HG02571 (cell line): ENCODE measurements around the gene LZTFL1.
"Not testable (repeated sequence)": the region's sequence is repeated elsewhere in the genome, so short reads cannot be mapped to it uniquely, and the experiment has no call there.

Experiments
- ATAC-seq: cut with Tn5 transposase; IDR thresholded peaks from one replicate; pipeline ENCODE4 v1.9.1; 2021; ENCODE audit warnings: mild to moderate bottlenecking, moderate library complexity; ENCODE audit not compliant: unreplicated experiment

Gene LZTFL1

DNA sequence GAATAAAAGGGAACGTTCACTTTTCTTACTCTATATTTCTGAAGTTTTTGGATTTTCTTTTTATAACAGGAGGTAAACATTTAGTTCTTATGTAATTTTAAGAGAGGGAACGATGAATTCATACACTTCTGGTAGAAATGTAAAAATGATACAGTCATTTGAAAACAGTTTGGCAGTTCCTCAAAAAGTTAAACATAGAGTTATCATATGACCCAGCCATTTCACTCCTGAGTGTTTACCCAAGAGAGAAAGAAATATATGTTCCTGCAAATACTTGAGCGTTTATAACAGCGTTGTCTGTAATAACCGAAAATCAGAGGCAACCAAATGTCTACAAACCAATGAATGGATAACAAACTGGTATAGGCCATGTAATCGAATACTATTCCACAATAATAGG is 23.6 kb upstream of the LZTFL1 start:
- no peak for ATAC-seq

DNA sequence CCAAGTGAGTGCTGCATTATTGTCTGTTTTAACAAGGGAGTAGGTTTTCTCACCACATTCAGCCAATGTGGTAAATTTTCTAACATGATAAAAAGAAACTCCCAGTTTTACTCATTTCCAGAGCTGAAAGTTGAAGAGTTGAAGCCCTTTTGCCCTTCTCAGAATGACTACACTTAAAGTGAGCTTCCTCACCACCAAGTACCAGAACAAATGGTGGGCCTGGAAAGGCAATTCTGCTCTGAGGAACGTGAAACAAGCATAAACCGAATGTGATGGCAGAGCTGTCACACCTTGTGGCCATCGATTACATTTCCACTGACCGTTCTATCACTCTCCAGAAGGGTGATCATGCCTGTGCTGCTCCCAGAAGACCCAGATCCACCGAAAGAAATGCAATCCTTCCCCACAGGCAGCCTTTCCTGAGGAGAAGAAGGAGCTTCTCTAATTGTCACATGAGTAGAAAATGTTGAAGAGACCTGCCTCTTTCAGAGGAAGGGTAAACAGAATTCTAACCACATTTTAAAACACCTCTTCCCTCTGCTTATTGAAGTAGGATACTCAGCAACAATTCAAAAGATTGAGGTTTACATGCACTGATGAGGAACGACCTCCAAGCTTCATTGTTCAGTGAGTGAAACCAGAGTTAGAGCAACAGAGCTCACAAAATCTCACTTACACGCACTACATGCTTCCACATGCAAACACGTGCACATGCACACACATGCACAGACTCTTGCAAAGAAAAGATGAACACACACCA is 23.0 kb upstream of the LZTFL1 start:
- ATAC-seq: peak; percentile 56

DNA sequence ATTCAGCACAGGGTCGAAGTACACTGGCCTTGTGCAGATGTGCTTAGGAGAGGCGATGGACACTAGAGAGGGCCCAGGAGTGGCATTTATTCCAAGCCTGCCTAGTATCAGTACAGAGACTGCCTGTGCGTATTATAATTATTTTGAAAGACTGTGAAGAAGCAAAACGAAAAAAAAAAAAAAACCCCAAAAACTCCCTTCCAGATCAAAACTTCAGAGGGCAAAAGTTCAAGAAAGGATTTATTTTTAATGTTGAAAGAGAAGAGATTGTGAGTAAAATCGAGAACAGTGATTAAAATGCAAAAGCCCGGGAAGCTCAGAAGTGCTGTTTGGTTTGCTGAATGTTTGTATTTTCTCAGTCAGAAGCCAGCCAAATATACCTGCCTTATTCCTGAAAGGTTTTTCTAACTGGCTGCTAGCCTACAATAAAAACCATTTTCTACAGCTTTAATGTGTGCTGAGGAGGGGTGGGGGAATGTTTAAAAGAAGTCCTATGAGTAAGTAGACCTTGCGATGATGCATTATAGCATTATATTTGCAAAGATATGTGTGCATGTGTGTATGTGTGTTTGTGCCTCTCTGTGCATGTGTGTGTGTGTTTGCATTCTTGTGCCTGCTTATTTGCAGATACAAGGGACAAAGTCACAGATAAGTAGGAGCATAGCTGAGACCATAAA is 19.3 kb upstream of the LZTFL1 start:
- no peak for ATAC-seq

DNA sequence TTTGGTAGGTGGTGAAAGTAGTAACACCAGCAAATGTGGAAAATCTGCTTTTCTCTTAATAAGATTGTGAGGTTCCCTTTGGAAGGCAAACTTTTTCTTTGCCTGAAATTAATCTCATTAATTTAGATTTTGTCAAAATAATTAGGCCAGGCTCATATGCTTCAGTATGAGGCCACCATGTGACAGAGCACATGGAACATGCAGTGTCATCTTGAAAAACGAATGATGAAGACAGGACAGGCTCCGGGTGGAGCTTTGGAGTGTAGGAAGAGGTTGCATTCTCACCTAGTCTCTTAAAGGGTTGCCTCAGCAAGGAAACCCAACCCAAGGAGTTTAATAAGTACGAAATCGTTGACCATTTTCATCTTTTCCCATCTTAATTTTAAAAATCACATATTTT is 18.6 kb upstream of the LZTFL1 start:
- no peak for ATAC-seq

GRCh38 chr3:45858809-45859543 is 17.1 kb upstream of the LZTFL1 start:
- no peak for ATAC-seq

GRCh38 chr3:45857024-45857423 is 15.1 kb upstream of the LZTFL1 start:
- not testable (repeated sequence) for ATAC-seq

DNA sequence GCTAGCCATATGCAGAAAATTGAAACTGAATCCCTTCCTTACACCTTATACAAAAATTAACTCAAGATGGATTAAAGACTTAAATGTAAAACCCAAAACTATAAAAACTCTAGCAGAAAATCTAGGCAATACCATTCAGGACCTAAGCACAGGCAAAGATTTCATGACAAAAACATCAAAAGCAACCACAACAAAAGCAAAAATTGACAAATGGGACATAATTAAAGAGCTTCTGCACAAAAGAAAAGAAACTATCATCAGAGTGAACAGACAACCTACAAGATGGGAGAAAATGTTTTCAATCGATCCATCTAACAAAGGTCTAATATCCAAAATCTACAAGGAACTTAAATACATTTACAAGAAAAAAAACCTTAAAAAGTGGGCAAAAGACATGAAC is 14.4 kb upstream of the LZTFL1 start:
- not testable (repeated sequence) for ATAC-seq

- ATAC-seq: no peak
Measured at GRCh38 chr3:45852828-45853227, 10.9 kb upstream of the LZTFL1 start.

DNA sequence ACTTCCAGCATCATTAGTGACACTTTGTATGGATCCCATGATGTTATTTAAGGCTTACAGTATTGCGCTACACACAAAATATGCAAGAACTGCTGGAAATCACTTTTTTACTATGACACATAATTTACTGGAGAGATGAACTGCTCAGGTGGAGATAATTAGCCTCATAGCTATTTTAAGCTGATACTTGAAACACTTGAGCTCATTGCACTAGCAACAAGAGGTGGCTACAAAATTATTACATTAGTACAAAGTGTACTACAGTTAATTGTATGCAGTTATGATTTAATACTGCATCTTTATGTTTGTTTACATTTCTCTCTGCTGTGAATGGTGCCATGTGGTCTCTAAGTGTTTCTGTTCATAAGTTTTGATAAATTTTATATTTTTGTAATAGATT is 6.5 kb upstream of the LZTFL1 start:
- no peak for ATAC-seq

- ATAC-seq: no peak
Measured at GRCh38 chr3:45844616-45845015, 2.7 kb upstream of the LZTFL1 start.

GRCh38 chr3:45842851-45843625 is 1.1 kb upstream of the LZTFL1 start:
- ATAC-seq: no peak

GRCh38 chr3:45841420-45841756 is 531 bp downstream of the LZTFL1 start:
- peak; percentile 15 for ATAC-seq

DNA sequence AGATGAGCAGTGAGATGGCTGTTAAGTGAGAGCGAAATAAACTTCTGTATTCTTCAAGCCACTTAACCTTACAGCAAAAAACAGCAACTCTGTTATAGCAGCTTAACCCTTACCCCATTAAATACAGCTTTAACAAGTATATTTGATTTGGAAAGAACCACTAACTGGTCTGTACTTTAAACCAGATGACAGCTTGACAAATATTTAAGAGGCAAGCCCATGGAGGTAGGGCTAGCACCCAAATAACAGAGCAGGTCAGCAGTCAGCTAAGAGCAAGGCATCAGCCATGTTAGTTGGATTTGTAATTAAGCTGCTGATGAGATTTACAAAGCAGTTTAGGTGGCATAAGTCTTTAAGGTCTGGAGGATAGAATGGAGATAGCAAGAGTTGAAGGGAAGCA is 3.5 kb downstream of the LZTFL1 start:
- no peak for ATAC-seq

DNA sequence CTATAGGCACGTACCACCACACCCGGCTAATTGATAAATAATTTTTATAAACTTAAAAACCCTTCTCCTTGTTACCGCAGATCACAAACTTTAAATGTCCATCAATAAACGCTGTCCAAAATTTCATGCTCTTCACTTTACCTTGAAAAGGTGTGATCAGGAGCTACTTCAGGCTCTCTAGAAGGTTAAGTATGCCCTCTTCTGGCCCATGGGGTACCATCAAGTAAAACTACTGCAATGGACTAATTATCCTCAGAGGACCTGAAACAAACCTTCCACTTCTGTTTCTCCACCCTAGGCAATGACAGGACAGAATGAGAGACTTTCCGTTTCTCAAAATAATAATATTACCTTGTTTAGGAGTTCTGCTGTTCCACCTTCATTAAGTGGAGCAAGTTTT is 9.2 kb downstream of the LZTFL1 start:
- ATAC-seq: no peak

GRCh38 chr3:45830121-45830520 is 11.8 kb downstream of the LZTFL1 start:
- ATAC-seq: no peak

GRCh38 chr3:45826908-45827307 is 15.0 kb downstream of the LZTFL1 start:
- no peak for ATAC-seq

- no peak for ATAC-seq
Measured at GRCh38 chr3:45826321-45826720, 15.6 kb downstream of the LZTFL1 start.

GRCh38 chr3:45821127-45821526 is 20.8 kb downstream of the LZTFL1 start:
- ATAC-seq: no peak

DNA sequence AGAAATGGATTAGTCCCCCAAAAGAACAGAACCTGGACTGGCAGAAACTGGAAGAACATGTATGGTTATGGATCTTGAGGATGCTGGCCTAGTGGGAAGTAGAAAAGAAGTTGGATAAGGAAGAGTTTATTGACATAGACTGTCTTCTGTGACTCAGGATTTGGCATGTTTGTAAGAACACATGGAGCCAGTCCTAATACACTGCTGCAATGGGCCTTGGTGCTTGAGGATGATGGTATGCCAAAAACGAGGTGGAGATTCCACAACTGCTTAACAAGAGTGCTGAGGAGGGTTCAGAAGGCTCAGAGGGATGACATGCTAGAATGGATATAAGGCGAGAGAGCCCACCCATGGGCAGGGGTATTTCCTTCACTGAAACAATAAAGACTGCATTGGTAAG is 22.4 kb downstream of the LZTFL1 start:
- ATAC-seq: no peak

DNA sequence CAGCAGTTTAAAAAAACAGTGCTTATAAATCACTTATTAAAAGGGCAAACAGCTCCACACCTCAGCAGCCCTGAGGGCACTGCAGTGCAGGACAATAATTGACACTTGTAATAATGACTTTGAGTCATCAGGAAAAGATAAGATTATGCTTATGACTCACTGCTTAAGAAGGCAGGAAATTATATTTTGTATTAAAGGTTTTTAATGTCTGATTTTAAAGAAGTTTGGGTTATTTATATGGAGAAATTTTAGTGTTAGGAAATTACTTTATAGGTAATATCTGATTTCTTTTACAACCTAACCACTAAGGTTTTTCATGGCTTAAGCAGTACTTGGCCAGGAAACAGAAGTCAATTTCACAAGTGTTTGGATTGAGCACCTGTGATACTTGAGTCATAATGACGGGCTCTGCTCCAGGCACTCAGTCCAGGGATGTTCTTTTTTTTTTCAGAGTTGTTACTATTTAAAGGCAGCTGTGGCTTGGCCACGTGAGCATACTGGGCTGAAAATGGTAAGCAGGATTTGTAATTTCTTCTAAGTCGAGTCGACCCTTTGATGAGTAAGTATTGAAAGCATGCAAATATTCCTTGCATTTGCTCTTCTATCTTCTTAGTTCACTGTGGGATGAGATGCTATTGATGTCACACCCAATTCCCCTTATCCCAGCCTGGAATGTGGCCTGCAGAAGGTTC is 23.9 kb downstream of the LZTFL1 start:
- no peak for ATAC-seq

- ATAC-seq: no peak
Measured at GRCh38 chr3:45816544-45816943, 25.4 kb downstream of the LZTFL1 start.
